HFF-Myc (cell line): ENCODE results near the gene MYO3B.

ENCODE experiments used
- DNase-seq: peaks from one replicate; pipeline ENCODE4 v3.0.0-alpha.2; 2011; ENCODE audit warnings: low read depth; ENCODE audit errors: extremely low read depth
- H3K4me3 ChIP-seq: replicated peaks from 2 replicates; pipeline ENCODE4 v1.5.1; 2011; ENCODE audit warnings: low read depth, mild to moderate bottlenecking, control low read depth, low read length
- CTCF ChIP-seq: IDR thresholded peaks from 2 replicates; pipeline ENCODE4 v1.5.1; 2012; ENCODE audit warnings: mild to moderate bottlenecking, low read depth, low read length, control low read depth; ENCODE audit errors: missing control alignments

The MYO3B gene

GRCh38 chr2:170500770-170501169 is 322.8 kb downstream of the MYO3B start:
- no peak overlapping the region for H3K4me3 ChIP-seq
- TF ChIP-seq CTCF = no peak
- DNase-seq = no peak

- no peak for TF ChIP-seq CTCF
- DNase-seq = no peak
- H3K4me3 ChIP-seq = no peak overlapping the region
Measured at GRCh38 chr2:170501421-170502043, 323.6 kb downstream of the MYO3B start.

DNA sequence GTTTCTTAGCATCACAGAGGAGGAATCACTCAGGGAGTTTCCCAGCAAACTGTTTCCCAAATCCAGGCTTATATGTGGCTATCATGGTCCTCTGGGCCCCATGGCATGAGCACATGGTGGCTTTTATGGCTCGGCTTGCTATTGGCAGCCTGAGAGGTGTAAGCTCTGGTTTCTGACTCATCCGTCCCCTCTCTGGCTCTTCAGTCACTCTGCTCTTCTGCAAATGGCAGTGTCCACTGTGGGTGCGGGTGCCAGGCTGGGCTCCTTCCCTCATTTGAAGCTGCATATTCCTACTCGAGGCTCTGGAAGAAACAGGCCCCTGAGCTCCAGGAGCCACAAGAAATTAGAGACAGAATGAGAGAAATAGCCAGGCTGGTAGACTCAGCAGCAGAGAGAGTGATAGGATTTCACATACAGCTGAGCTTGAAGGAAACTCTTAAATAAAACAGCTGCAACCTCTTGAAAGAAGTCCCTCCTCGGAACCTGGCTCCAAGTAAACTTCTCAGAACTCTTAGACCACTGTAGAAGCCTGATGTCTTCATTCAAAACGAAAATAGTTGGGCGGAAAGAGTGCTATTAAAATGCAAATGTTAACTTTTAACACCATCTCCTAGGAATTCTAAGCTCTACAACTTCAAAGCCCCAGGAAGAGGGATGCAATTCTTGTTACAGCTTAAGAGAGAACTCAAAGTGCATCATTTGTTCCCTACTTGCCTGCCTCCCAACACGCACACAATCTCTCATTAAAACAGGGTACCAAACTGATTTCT is 324.6 kb downstream of the MYO3B start:
- no peak overlapping the region for H3K4me3 ChIP-seq
- TF ChIP-seq CTCF = no peak
- no peak for DNase-seq

DNA sequence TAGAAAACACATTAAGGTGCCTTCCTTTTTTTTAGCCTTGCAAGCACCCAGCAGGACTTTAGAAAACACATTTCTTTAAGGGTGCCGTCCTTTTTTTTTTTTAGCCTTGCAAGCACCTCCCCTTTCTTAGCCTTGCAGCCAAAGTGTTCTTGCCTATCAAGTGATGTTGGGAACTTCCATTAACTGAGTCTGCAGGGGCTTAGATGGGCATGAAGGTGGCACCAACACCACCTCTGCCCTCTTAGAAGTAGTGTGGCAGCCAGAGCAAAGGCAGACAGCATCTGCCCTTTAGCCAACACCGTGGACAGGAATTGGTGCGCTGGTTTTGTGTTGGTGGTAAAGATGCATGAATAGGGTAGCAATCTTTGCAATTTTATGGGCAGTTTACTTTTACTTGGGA is 325.6 kb downstream of the MYO3B start:
- DNase-seq = no peak
- no peak for TF ChIP-seq CTCF
- H3K4me3 ChIP-seq = no peak overlapping the region

DNA sequence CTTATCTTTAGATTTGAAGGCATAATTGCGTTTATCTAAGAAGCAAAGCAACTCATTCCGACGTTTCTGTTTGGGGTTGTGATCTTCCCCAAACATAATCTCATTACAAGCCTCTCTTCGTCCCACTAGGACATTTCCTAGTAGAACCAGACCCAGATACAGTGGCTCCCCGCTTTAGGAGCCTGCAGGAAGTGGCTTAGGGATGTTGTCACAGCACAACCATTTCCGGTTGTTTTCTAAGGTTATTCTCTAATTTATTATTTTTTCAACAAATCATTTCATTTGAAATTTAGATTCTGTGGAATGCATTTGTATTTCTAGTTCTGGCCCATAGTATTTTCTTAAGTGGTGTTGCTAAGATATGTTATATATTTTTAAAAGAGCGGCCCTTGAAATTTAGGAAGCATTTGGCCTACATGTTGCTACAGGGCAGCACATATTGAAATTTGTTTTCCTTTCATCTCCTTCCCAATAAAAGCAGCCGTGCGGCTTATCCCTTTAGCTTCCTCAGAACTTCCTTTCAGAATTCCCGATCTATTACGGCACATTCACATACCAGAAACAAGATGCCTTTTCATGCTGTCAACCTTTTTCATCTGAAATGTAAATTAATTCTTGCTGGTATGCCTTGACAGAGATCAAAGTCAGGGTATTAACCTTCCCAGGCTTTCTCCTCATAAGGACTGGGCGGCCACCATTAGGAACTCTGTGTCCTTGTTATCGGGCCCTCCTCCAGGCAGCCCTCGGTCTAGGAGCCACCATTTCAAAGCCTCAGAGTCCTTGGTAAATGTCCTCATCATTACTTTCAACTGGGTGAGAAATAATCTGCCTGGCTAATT is 326.2 kb downstream of the MYO3B start:
- no peak overlapping the region for H3K4me3 ChIP-seq
- TF ChIP-seq CTCF = no peak
- DNase-seq = no peak

DNA sequence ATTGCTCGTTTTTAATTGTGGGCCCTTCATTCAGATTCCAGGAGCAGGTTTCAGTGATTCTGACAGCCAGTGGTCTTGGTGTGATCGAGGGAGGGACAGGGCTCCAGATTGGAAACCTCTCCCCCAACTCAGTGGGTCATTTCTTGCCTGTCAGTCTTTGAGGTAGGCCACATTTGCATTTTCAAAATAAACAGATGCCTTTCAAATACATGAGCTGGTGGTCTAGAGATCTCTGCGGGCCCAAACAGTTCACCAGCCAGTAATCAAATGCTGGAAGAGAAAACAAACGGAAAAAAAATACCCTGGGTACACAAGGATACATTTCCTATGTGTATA is 326.8 kb downstream of the MYO3B start:
- TF ChIP-seq CTCF = no peak
- H3K4me3 ChIP-seq = no peak overlapping the region
- no peak for DNase-seq
